Lower leg skin (tissue), 4 donors: Measurements from ENCODE around the gene CXXC5. TPM values are rescaled to one million over a fixed set of nuclear protein-coding genes. Genes with fewer than 3 reads are reported as not detected.

Experiments used
- DNase-seq, 2 donors: peaks; one replicate each; pipeline ENCODE4 v3.0.0-alpha.2; 2019; ENCODE audit warnings: low spot score in 2 of 2
- H3K4me3 ChIP-seq: fragments of 200-600 bp; sonication (generic); 2 replicates; pipeline ENCODE4 v1.5.1; 2017; ENCODE audit warnings: mild to moderate bottlenecking, low read depth; ENCODE audit not compliant: poor library complexity, severe bottlenecking
- CTCF ChIP-seq, 3 donors: fragments of 450-650 bp; IDR thresholded peaks; one replicate each; pipeline ENCODE4 v1.5.1; 2016; ENCODE audit warnings: antibody characterized with exemption in 3 of 3, mild to moderate bottlenecking in 3 of 3, moderate library complexity in 2 of 3
- POLR2A ChIP-seq, 2 donors: fragments of 450-650 bp; IDR thresholded peaks; one replicate each; pipeline ENCODE4 v1.6.1; 2016 to 2017; ENCODE audit warnings: antibody characterized with exemption in 2 of 2, mild to moderate bottlenecking in 1 of 2, moderate library complexity in 1 of 2
- WGBS, 2 donors: methylation state at CpG; one replicate each; pipeline ENCODE4 v1.1.5; 2018; 5-methylcytosine and 5-hydroxymethylcytosine counted together
- intact Hi-C: fragments of 100-400 bp; cut with DNase I; formaldehyde crosslinking; loops from one replicate; pipeline ENCODE4 v1.15.0; 2023; ENCODE audit warnings: low total_unique reads
- total RNA-seq, 4 donors: library from RNA; depleted of rRNA; stranded (reverse); fragments of >200 nt; gene quantifications; one replicate each; pipeline ENCODE4 v1.1.0, GENCODE V29; 2016

CXXC5 gene
- total RNA-seq, 4 donors from 2014 or later = 36.4 to 69.3 (median 45.2) TPM

GRCh38 chr5:139668924-139669661 is 20.9 kb downstream of the CXXC5 start:
- no peak for TF ChIP-seq POLR2A (IDR thresholded peaks at IDR 0.05)
- 77 to 82% methylated on average over 18 of the region's 18 CpGs for WGBS, 2 donors
- H3K4me3 ChIP-seq = no peak overlapping the region
- intact Hi-C loops = no loop called here
- DNase-seq = no peak

- WGBS, 2 donors = 73 to 83% methylated on average over 21 to 23 of the region's 23 CpGs
- no peak overlapping the region for H3K4me3 ChIP-seq
- TF ChIP-seq CTCF (IDR thresholded peaks at IDR 0.05) (no peak), POLR2A (IDR thresholded peaks at IDR 0.05) (no peak)
- DNase-seq = no peak
- intact Hi-C loops = no loop called here
Observed at GRCh38 chr5:139669662-139670368, 21.7 kb downstream of the CXXC5 start.

- WGBS, 2 donors = 75 to 78% methylated on average over 16 of the region's 16 CpGs
- no peak overlapping the region for H3K4me3 ChIP-seq
- TF ChIP-seq POLR2A (IDR thresholded peaks at IDR 0.05) (no peak), CTCF (IDR thresholded peaks at IDR 0.05) (no peak)
- intact Hi-C loops = no loop called here
- no peak for DNase-seq
Observed at GRCh38 chr5:139670369-139671095, 22.4 kb downstream of the CXXC5 start.

- WGBS, 2 donors = 52 to 56% methylated on average over 10 to 17 of the region's 20 CpGs
- no peak for DNase-seq
- H3K4me3 ChIP-seq = no peak overlapping the region
- intact Hi-C loops = no loop called here
- TF ChIP-seq CTCF (IDR thresholded peaks at IDR 0.05) (no peak), POLR2A (IDR thresholded peaks at IDR 0.05) (no peak)
Observed at GRCh38 chr5:139671096-139671841, 23.1 kb downstream of the CXXC5 start.

- WGBS, 2 donors = 87 to 92% methylated on average over 3 to 4 of the region's 4 CpGs
Observed at GRCh38 chr5:139675213-139675612, 27.1 kb downstream of the CXXC5 start.

More at GRCh38 chr5:139675213-139675612, 27.1 kb downstream of the CXXC5 start:
- DNase-seq = no peak
- no peak overlapping the region for H3K4me3 ChIP-seq
- TF ChIP-seq CTCF (IDR thresholded peaks at IDR 0.05) (no peak), POLR2A (IDR thresholded peaks at IDR 0.05) (no peak)
- intact Hi-C loops = no loop called here
